ENCODE data around the gene HOXA3.

GRCh38 chr7:27191161-27191731, 38.9 kb upstream of the HOXA3 start:
- TF ChIP-seq PHF8 (conservative IDR thresholded peaks at IDR 0.05; ENCODE audit: low read depth, low read length), result no peak
- no peak for TF ChIP-seq POLR2AphosphoS5 (IDR thresholded peaks at IDR 0.05; ENCODE audit: low read depth, low read length)
- no peak for TF ChIP-seq ZNF274 (IDR thresholded peaks at IDR 0.05; ENCODE audit: borderline replicate concordance, extremely low read depth, low read length)
- TF ChIP-seq, protein P1, sequence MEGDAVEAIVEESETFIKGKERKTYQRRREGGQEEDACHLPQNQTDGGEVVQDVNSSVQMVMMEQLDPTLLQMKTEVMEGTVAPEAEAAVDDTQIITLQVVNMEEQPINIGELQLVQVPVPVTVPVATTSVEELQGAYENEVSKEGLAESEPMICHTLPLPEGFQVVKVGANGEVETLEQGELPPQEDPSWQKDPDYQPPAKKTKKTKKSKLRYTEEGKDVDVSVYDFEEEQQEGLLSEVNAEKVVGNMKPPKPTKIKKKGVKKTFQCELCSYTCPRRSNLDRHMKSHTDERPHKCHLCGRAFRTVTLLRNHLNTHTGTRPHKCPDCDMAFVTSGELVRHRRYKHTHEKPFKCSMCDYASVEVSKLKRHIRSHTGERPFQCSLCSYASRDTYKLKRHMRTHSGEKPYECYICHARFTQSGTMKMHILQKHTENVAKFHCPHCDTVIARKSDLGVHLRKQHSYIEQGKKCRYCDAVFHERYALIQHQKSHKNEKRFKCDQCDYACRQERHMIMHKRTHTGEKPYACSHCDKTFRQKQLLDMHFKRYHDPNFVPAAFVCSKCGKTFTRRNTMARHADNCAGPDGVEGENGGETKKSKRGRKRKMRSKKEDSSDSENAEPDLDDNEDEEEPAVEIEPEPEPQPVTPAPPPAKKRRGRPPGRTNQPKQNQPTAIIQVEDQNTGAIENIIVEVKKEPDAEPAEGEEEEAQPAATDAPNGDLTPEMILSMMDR (IDR thresholded peaks at IDR 0.05; ENCODE audit: control extremely low read depth in 1 of 3, insufficient read depth in 1 of 3, low read depth in 1 of 3, low read length in 3 of 3), result no peak
- no peak for TF ChIP-seq POLR2A (IDR thresholded peaks at IDR 0.05; ENCODE audit: control extremely low read depth in 1 of 2, low read depth in 2 of 2, low read length in 2 of 2)
- TF ChIP-seq CEBPB (IDR thresholded peaks at IDR 0.05; ENCODE audit: low read depth, low read length), result no peak
- TF ChIP-seq HDAC6 (IDR thresholded peaks at IDR 0.05; ENCODE audit: low read depth, low read length), result no peak
